GM19452 (cell line): ENCODE results near the gene PPARA.

Experiments
- ATAC-seq: cut with Tn5 transposase; IDR thresholded peaks from one replicate; pipeline ENCODE4 v1.9.1; 2021; ENCODE audit not compliant: unreplicated experiment

PPARA gene

DNA sequence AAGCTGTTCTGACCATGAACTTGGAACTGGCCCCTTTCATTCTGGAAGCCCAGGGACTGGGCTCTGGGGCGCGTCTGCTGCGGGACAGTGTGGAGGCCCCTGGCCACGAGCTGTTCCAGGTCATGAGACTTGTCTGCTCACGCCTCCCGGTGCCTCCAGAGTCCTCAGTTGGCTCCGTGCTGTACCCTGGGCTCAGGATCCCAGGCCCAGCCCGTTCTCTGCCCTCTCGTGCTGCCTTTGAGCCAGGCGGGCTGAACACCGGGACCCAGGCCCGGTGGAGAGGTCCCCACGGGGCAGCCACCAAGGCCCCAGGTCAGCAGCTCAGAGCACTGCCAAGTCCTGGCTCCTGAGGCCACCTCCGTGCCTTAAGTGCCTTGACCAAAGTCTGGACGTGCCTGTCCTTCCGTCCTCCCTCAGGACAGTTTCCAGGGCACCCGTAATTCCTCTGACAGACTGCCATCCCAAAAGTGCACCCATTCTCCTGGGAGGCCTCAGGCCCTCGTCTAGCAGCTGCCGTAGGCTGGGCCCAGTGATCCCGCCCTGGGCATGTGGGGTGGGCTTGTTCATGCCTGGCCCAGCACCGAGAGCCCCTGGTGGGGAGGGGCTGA is 36.3 kb upstream of the PPARA start:
- no peak for ATAC-seq

DNA sequence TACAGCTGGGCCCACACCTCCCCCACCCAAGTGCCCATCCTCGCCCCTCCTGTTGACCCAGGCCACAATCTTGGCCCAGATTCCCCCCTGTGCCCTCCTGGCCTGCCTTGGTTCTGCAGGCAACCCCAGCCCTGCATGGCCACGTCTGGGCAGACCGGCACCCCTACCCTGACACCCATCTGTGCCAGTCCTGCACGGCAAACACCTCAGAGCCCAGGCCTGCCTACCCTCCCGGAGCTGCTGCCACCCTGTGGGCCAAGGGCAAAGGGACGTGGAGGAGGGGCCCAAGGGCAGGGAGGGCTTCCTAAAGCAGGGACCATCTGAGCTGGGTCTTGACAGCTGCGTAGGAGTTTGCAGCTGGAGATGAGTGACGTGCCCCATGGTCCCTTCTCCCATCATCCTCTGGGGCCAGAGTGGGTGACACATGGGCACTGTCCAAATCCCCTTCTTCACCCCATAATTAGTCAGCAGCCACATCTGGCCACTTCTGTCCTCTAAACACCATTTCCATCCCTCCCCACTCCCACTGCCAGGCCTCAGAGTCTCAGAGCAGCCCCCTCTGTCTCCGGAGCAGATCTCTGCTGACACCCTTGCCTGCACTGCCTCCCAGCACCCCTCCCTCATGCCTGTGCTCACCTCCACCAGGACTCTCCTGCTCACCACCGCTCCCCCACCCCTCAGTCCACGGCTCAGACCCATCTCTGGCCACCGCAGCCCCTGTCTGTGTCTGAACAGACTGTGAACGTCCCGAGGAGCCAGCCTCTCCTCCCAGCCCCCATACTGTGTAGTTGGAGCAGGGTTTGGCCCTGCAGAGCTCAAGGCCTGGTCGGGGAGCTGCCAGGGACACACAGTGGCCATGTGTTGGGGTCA is 35.6 kb upstream of the PPARA start:
- no peak for ATAC-seq

DNA sequence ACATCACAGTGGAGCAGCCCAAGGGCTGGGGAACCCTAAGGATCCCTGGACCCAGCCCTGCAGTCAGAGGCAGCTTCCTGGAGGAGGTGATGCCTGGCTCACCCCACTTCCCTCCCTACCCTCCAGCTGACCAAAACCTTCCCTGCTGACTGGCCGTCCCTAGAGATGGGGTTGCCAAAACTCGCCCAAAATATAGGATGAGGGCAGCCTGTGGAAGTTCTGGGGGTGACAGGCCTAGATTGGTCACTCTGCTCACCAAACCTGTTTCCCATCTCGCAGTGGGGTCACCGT is 35.0 kb upstream of the PPARA start:
- no peak for ATAC-seq

DNA sequence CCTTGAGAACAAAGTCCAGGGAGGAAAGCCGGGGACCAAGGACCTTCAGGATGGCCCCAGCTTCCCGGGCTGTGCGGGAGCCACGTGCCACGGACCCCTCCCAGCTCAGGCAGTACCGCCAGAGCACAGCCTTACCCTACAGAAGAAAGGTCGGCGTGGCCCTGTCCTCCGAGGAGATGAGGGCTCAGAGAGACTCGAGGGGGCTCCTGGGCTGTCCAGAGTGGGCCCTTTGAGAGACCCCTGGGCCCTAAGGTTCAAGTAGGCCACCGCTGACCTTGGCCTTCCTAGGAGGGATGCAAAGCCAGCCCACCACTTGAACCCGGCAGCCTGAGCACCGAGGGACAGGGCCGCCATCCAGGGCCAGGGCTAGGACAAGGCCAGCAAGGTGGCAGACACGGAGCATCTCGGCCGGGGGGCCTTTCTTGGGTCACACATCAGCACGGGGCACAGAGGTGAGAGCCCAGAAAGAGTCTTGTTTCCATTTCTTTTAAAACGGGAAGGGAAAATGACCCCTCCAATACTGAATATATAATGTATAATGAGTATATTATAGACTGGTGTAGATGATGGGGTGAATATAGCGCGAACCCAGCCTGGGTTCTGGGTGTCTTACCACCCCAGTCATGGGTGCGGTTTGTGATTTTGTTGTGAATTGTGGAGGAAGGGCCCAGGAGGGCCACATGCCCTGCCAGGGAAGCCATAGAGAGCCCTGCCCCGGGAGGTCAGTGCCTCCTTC is 34.4 kb upstream of the PPARA start:
- no peak for ATAC-seq

DNA sequence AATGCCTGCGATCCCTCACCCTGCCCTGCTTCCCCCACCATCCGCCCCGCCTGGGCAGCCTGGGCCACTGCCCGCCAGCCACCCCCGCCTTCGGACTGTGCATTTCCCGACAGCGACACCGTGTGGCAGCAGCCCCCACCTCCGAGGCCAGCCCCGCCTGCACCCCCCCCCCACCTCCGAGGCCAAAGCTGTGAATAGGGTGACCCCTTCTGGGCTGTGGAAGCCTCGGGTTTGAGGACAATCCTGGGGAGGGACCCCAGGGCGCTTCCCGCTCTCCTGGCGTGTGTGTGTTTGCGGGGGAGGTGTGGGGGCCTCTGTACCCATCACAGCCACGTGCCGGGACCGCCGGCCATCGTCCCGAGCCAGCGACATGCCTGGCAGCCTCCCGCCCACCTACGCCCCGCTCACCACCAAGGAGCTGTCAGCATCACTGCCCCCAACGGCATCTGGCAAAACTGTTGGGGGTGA is 33.8 kb upstream of the PPARA start:
- ATAC-seq: no peak

DNA sequence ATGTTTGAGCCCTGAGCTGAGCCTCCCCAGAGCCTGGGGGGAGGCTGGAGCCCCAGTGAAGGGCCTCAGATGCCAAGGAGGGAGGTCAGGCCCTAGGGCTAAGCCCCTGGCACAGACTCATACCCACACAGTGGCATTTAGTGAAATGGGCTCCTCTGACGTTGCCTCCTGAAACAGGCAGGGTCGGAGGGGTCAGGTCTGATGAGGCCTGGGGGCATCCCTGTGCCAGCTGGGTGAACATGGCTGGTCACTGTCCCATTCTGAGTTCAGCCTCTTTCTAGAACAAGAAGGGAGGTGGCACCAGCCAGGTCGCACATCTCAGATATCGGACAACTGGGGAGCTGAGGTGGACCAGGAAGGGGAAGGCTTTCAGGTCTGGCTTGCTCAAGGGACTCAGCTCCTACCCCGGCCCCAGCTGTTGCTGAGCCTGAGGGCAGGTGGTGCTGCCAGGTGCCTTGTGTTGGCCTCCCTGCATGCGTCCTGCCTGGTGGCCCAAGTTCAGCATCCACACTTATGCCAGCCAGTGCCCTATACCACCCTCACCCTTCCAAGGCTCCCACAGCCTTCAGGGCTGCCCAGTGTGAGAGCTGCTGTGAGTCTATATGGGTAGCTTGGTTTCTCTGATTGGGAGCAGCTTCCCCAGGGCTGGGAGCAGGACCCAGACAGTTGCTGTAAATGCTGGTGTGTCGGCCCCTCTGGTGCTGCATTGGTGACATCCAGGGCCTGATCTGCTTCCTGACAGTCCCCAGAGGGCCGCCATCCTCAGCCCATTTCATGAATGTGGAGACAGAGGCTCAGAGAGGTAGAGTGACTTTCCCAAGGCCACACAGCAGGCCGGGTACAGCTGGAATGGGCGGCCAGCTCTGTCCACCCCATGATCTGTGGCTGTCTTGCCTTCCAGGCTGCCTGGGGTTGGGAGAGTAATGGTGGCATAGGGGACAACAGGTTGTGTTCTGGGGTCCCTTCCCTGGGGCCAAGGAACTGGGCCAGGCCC is 32.8 kb upstream of the PPARA start:
- no peak for ATAC-seq

DNA sequence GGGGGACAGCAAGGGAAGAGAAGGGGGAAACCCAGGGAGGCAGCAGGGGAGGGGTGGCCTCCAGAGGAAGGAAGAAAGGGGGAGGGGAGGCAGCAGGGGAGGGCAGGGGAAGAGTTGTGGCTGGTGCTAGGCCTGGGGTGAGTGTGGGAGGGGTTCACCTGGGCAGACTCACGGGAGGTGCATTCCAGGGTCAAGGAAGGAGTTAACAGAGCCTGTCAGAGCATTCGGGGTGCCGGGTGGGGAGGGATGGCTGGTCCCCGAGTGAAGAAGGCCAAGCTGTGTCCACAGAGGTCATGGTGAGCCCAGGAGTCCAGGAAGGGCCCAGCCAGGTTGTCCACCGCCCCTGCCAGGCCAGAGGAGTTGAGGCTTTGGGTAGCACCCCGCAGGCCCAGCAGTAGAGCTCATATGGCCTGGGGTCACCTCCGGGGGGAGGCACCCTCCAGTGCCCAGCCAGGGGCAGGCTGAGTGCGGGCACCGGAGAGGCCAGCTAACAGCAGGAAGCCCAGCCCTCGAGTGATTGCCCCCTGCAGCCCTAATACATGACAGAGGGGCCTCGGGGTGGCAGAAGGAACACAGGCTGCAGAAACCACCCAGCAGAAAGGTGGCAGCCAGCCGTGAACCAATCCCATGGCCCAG is 31.1 kb upstream of the PPARA start:
- ATAC-seq: no peak

DNA sequence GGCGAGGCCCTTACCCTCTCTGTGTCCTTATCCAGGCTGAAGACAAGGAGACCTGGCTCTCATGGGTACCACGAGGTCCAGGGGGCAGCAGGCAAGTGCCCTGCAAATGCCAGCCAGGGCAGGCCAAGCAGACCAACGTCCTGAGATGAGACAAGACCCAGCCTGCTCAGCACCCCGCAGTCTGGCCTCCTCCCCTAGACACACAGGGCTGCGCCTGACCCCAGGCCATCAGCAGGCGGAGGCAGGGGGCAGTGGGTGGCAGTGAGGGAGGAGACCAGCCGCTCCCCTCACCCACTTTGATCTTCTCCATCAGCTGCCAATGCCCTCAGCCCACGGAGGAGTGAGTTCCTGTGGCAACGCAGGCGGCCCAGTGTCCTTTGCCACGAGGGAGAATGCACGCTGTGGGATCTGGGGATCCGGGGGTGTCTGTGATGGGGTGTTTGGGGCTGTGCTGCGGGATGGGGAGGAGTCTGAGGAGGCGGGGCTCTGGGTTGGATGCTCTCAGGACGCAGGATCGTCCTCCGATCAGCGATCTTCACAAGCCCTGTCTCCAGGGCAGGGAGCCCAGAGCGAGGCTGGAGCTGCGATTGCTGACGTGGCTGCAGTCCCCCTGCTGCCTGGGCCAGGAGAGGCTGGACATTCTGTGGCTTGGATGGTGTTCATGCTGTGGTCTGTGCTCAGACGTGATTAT is 30.5 kb upstream of the PPARA start:
- no peak for ATAC-seq

DNA sequence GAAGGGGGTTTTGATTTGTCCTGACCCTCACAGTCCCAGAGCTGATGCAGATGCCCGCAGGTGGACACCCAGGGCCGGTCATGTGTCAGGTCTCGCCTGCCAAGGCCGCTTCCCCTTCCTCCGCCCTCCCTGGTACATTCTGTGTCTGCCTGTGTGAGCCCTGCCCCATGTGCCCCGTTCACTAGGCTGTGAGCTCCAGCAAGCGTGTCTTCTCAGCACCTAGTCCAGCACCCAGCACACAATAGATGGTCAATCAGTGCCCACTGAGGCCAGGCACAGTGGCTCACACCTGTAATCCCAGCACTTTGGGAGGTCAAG is 29.9 kb upstream of the PPARA start:
- ATAC-seq: no peak

DNA sequence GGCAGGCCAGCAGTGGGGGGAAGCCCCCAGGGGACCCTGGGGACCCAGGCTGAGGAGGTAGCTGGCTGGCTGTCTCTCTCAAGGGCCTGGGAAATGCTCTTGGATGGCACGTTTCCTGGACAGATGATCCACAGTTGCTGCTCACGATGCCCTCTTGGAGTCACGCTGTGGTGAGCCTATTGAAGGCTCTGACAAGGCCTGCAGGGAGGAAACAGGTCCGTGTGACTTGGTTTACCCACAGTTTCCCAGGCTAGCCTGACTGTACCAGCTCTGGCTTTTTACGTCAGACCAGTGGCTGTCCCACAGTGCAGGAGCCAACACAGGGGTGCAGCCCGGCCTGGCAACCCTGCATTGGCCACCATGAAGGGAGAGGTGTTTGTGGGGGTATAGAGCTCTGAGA is 29.2 kb upstream of the PPARA start:
- ATAC-seq: no peak

DNA sequence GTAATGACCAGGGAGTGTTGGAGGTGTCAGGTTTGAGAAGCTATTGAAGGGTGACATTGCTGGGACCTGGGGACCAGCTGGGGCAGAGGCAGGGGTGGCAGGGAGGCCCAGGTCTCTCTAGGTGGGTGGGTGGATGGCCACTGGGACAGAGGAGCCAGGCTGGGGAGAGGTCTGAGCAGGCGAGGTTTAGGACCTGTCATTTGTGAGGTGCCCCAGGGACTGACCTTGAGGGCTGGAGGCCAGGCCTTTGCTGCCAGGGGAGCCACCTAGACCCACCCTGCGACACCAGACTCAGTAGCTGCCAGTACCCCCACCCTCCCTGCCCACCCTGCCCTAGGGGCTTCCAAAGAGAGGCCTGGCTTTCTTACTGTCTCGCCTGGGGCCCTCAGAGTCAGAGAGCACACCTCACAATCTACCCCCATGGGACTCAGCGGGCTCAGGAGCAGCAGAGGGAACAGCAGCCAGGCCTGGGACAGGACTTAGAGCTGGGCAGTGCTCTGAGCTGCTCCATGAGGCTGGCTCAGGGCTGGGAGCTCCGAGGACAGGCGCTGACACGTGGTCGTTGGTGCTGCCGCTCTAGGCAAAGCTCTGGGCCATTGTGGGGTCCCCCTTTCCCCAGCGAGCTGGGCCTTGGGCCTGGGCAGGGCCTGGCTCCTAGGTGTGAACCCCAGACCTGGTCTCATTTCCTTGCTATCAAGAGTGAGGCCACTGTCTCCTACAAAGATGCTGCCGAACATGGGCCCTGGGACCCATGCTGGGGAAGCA is 28.6 kb upstream of the PPARA start:
- ATAC-seq: no peak

DNA sequence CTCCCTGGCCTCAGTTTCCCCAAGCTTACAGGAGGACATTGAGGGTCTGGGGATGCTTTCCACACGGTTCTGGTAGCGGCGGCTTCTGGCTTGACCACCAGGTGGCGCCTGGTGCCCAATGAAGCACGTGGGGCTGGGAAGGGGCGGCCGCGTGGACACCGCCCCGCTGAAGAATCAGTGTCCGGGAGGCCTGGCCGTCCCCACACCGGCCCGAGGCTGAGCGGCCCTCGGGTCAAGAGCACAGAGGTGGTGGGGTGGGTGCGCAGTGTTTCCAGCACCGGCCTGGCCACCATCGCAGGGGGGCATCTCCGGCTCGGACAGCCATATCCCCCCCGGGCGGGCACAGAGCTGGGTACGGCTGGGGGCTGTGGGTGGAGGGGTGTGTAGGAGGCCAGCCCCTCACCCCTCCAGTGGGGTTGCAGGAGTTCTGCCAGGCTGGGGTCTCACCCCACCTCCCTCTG is 27.8 kb upstream of the PPARA start:
- ATAC-seq: no peak

DNA sequence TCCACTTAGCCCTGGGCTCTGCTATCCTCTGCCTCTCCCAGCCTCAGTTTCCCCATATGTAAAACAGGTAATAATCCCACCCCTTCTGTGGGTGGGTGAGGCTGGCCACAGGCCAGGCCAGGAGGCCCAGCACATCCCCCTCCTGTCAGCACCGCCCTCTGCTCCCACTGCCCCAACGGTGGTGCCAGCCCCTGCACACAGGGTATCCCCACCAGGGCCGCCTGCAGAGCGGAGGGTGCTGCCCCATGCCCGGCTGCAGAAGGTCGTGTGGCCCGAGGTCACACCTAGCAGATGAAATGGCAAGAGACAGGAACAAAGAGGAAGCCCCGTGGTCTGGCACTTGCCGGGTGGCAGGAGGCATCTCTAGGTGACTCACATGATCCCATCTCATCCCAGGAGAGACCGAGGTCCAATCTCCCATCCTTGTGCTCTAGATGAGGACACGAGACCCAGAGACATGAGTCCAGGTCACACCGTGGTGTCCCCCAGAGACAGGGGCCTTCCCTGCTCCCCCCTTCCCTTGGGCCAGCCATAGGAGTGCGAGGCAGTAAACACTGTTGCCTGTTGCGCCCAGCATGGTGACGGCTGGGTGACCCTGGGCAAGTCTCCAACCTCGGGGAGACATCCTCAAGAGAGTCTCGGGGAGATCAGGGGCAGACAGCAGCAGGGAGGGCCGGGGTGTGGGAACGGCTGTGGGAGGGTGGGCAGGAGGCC is 27.2 kb upstream of the PPARA start:
- ATAC-seq: no peak

DNA sequence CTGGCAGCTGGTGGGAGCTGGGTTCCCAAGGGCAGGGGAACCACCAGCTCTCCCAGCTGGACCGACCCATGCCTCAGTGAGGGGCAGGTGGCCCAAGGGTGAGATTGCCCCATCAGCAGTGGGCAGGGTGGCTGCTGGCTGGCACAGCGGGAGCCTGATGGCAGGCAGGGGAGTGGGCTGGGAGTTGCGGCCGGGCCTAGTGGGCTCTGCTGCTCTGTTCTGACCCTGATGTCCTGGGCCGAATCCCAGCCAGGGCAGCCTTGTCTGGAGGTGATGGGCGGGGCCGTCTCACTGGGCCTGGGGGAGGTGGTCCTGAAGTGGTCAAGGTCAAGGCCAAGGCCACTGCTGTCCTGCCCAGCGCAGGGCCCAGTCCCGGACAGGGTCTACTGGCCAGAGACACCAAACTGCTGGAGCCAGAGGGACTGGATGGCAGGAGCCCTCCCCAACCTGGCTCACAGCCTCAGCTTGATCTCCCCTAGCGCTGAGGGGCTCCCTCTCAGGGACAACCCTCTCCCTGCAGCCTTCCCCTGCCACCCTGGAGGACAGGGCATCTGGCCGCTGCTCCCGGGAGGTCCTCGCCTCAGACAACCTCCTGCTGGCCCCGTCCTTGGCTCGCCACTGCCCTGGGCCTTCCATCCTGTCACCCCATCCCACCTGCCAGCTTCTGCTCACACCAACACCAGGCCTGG is 26.5 kb upstream of the PPARA start:
- ATAC-seq: no peak

DNA sequence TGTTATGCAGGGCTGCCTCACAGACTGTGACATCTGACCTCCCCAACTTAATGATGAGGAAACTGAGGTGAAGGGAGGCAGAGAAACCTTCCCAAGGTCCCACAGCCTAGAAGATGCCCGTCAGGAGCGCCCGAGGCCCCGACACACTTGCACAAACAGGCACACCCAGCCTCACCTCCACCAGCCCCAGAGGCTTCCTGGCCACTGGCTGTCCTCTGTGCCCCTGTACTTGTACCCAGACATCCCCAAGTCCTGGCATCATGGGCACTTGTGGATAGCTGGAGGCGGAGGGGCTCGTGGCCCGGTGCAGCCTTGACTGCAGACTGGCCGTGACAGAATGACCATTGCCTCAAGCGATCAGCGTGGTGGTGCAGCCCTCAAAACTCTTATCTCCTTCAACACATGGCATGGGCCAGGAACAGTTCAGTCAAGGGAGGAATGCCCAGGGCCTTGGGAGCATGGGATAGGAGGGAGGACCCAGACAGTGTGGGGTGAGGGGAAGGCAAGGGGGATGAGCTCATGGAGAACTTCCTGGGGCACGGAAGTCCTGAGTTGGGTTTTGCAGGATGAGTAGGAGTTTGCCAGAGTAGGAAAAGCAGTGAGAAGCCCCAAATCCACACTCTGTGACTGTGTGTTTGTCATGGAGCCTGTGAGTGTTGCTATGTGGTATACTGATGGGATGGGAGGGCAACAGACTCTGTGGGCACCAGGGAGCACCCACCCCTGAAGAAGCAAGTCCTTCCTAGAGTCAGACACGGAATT is 25.8 kb upstream of the PPARA start:
- ATAC-seq: no peak

DNA sequence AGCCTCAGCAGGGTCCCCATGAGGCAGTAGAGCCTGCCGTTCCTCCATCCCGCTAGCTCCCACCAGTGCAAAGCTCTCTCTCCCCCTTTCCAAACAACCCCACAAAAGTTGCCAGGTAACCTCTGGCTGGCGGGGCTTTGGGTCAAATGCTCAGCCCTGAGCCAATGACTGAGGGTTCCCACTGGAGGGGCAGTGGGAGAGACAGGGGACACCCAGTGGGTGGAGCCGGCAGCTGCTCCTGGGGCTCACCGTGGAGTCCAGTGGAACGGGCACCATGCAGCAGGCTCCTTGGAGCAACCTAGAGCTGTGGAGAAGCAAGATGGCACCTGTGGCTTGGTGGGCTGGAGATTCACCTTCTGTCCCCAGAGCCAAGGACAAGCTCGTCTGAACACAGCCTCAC is 25.0 kb upstream of the PPARA start:
- ATAC-seq: no peak
